ENCODE results near the gene INPP5A. TPM values are rescaled to one million over a fixed set of nuclear protein-coding genes. Genes with fewer than 3 reads are reported as not detected.
A peak's percentile ranks its signal among the peaks of the same experiment; 100 is the strongest.

INPP5A gene
- total RNA-seq, 1 donor from 2014 or later: 14.2 TPM

GRCh38 chr10:132514821-132515520 lies 22.6 kb upstream of the INPP5A start:
- Mint-ChIP-seq H3K4me1 (peaks cover 31% of the 10 kb centered on the region), H3K27ac (no peak overlapping the region), H3K4me3 (no peak overlapping the region), H3K9me3 (peaks cover 3% of the 10 kb centered on the region), H3K27me3 (ENCODE audit: insufficient read depth, low read depth) (peaks cover 17% of the 10 kb centered on the region), H3K36me3 (no peaks in the 10 kb centered on the region)
- H4K20me1 ChIP-seq (ENCODE audit: low read depth): peaks cover 22% of the 10 kb centered on the region
- peaks cover 28% of the 10 kb centered on the region for H3K4me1 ChIP-seq
- no peak overlapping the region for H3K4me2 ChIP-seq
- H3F3A ChIP-seq (ENCODE audit: low read depth): no peaks in the 10 kb centered on the region
- H3K4me3 ChIP-seq: no peak overlapping the region
- no peak for TF ChIP-seq EZH2phosphoT487 (IDR thresholded peaks at IDR 0.05)
- no peak for TF ChIP-seq EZH2 (IDR thresholded peaks at IDR 0.05)
- no peak for TF ChIP-seq CTCF (IDR thresholded peaks at IDR 0.05)
- H3K36me3 ChIP-seq: no peaks in the 10 kb centered on the region
- peaks cover 51% of the 10 kb centered on the region for H3K27me3 ChIP-seq
- H3K9me3 ChIP-seq (ENCODE audit: low read depth): no peaks in the 10 kb centered on the region
- no peak for DNase-seq (ENCODE audit: low spot score)
- H3K79me2 ChIP-seq (ENCODE audit: low read depth): no peaks in the 10 kb centered on the region
- H3K27ac ChIP-seq: no peak overlapping the region
- H2AFZ ChIP-seq (replicated peaks): no peak overlapping the region
- H3K9ac ChIP-seq: no peak overlapping the region

- Histone ChIP-seq H3K4me3 (no peak overlapping the region), H3K4me2 (no peak overlapping the region), H3K4me1 (peaks cover 28% of the 10 kb centered on the region), H3K27ac (no peak overlapping the region), H3F3A (ENCODE audit: low read depth) (no peaks in the 10 kb centered on the region), H4K20me1 (ENCODE audit: low read depth) (peaks cover 22% of the 10 kb centered on the region), H3K36me3 (no peaks in the 10 kb centered on the region), H2AFZ (replicated peaks) (no peak overlapping the region), H3K9me3 (ENCODE audit: low read depth) (no peaks in the 10 kb centered on the region), H3K27me3 (peaks cover 62% of the 10 kb centered on the region), H3K79me2 (ENCODE audit: low read depth) (no peaks in the 10 kb centered on the region), H3K9ac (no peak overlapping the region)
- no peak for DNase-seq (ENCODE audit: low spot score)
- peaks cover 3% of the 10 kb centered on the region for H3K9me3 Mint-ChIP-seq
- TF ChIP-seq EZH2phosphoT487 (IDR thresholded peaks at IDR 0.05) (no peak), EZH2 (IDR thresholded peaks at IDR 0.05) (no peak), CTCF (IDR thresholded peaks at IDR 0.05) (no peak)
- H3K4me1 Mint-ChIP-seq: peaks cover 37% of the 10 kb centered on the region
- H3K4me3 Mint-ChIP-seq: no peak overlapping the region
- H3K36me3 Mint-ChIP-seq: no peaks in the 10 kb centered on the region
- no peak overlapping the region for H3K27ac Mint-ChIP-seq
- H3K27me3 Mint-ChIP-seq (ENCODE audit: insufficient read depth, low read depth): peaks cover 16% of the 10 kb centered on the region
Measured at GRCh38 chr10:132515811-132516726, 21.5 kb upstream of the INPP5A start.

GRCh38 chr10:132516771-132517725 lies 20.5 kb upstream of the INPP5A start:
- no peaks in the 10 kb centered on the region for H3K9me3 ChIP-seq (ENCODE audit: low read depth)
- H3K79me2 ChIP-seq (ENCODE audit: low read depth): no peaks in the 10 kb centered on the region
- H3K9me3 Mint-ChIP-seq: peaks cover 3% of the 10 kb centered on the region
- peak overlapping the region; percentile 46 for H3K4me3 Mint-ChIP-seq
- no peak overlapping the region for H2AFZ ChIP-seq (replicated peaks)
- no peaks in the 10 kb centered on the region for H3F3A ChIP-seq (ENCODE audit: low read depth)
- no peak overlapping the region for H3K27ac ChIP-seq
- H3K9ac ChIP-seq: no peak overlapping the region
- peaks cover 28% of the 10 kb centered on the region for H3K4me1 ChIP-seq
- H4K20me1 ChIP-seq (ENCODE audit: low read depth): peaks cover 22% of the 10 kb centered on the region
- H3K27ac Mint-ChIP-seq: no peak overlapping the region
- H3K4me3 ChIP-seq: peak overlapping the region; percentile 3
- TF ChIP-seq CTCF (IDR thresholded peaks at IDR 0.05) (no peak), EZH2phosphoT487 (IDR thresholded peaks at IDR 0.05) (no peak), EZH2 (IDR thresholded peaks at IDR 0.05) (no peak)
- peaks cover 14% of the 10 kb centered on the region for H3K27me3 Mint-ChIP-seq (ENCODE audit: insufficient read depth, low read depth)
- peaks cover 70% of the 10 kb centered on the region for H3K27me3 ChIP-seq
- H3K4me2 ChIP-seq: peak overlapping the region; percentile 73
- DNase-seq (ENCODE audit: low spot score): peak; percentile 55
- peaks cover 37% of the 10 kb centered on the region for H3K4me1 Mint-ChIP-seq
- no peaks in the 10 kb centered on the region for H3K36me3 ChIP-seq
- no peaks in the 10 kb centered on the region for H3K36me3 Mint-ChIP-seq
